HG03469 (cell line): Measurements from ENCODE around the gene HOXA13.

Experiments used
- ATAC-seq: cut with Tn5 transposase; IDR thresholded peaks from one replicate; pipeline ENCODE4 v1.9.1; 2021; ENCODE audit warnings: mild to moderate bottlenecking, moderate library complexity, moderate number of reproducible peaks; ENCODE audit not compliant: unreplicated experiment

The HOXA13 gene

GRCh38 chr7:27182861-27183681, 16.8 kb downstream of the HOXA13 start:
- ATAC-seq: no peak

DNA sequence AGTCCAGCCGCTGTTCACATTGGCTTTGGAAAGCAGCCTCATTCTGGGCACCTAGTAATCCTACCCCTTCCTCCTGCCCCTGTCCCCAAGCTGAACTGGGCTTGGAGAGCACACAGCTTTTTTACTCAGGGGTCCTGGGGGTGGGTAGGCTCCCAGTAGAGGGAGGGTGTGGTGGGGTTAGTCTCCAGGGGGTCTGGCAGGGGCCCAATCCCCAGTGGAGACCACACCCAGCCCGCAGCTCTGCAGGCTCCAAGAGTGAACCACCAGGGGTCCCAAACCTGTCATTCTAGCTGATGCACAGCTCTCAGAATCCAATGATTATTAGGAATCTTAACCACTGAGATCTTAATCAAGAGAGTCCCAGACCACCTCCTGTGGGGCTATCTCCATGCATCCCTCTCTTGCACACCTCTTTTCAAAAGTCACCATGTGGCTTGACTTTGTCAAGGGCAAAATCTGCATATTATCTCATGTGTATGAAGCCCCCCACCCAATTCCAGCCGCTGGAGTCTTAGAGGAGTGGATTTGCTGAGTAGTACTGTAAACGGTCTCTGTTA, 17.5 kb downstream of the HOXA13 start:
- no peak for ATAC-seq

DNA sequence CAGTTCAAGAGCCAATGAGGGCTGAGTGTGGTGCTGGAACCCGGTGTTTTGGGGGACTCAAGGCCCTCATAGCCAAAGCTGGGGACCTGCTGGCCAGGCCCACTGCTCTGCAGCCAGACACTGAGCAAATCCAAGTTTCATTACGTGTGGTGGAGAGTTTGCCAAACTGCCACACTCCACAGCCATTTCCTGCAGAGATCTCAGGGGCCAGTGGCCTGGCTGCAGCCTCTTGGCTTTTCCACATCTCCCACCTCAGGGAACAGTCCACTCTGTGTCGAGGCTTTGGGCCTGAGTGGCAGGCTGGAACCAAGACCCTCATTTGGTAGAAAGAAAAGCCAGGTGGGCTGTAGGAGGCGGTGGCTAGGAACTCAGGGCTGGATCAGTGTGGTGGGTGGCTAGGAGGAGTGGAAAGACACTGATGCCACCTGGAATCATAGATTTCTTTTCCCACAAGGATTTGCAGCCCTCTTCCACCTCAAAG, 18.1 kb downstream of the HOXA13 start:
- ATAC-seq: no peak

- no peak for ATAC-seq
Measured at GRCh38 chr7:27180431-27181420, 19.2 kb downstream of the HOXA13 start.

GRCh38 chr7:27179503-27180430, 20.1 kb downstream of the HOXA13 start:
- no peak for ATAC-seq

- no peak for ATAC-seq
Measured at GRCh38 chr7:27179030-27179429, 20.9 kb downstream of the HOXA13 start.

DNA sequence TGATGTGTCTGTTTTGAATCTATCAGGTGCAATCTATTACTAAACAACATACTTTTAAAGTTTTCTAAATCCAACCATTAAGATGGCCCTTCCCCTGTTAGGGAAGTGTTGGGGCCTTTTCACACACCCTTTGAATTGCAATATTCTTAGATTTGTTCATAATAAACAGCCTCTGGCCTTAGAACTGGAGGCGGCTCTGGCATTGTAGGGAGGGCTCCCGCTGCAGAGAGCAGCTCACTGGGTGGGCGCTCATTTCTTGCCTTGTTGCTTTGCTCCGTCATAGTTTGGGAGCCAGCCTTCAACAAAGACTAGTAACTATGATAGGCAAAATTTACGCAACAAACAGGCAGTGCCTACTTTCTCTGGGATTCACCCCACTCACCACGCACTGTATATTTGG, 21.5 kb downstream of the HOXA13 start:
- ATAC-seq: no peak

- no peak for ATAC-seq
Measured at GRCh38 chr7:27177795-27178320, 22.0 kb downstream of the HOXA13 start.

DNA sequence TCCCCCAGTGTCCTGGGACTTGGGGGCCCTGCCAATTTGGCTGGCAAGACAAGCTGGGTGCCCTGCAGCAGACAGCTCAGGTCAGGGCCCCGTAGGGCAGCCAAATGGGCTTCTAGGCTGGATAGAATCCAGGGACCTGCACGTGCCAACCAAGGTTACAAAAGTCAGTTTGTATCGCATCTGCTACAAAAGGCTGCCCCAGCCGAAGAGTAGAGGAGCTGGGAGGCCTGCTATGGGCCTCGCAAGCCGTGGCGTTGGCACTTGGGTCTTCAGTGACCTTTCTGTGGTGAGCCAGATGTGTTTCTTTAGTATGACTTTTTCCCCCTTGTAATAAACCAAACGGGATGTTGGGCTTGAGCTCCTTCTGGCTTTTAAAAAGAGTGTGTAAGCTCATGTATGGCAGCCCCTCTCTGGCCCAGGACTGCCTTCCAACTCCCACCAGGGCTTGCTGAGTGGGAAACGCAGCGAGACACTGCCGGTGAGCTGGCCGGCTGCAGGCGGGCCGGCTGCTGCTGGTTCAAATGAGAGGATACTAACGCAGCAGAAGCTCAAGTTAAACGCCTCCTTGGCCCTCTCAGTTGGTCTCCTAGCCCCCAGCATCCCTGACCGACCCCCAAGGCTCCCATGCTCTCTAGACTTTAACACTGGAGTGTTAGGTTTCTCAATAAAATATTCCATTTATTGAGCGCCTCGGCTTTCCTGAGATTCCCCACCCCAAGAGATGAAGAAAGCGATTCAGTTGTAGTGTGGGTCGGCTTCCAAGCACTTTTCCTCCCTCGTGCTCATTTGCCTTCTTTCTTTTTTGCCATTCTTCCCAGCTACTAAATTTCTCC, 22.7 kb downstream of the HOXA13 start:
- ATAC-seq: no peak

- ATAC-seq: no peak
Measured at GRCh38 chr7:27176524-27176845, 23.4 kb downstream of the HOXA13 start.

DNA sequence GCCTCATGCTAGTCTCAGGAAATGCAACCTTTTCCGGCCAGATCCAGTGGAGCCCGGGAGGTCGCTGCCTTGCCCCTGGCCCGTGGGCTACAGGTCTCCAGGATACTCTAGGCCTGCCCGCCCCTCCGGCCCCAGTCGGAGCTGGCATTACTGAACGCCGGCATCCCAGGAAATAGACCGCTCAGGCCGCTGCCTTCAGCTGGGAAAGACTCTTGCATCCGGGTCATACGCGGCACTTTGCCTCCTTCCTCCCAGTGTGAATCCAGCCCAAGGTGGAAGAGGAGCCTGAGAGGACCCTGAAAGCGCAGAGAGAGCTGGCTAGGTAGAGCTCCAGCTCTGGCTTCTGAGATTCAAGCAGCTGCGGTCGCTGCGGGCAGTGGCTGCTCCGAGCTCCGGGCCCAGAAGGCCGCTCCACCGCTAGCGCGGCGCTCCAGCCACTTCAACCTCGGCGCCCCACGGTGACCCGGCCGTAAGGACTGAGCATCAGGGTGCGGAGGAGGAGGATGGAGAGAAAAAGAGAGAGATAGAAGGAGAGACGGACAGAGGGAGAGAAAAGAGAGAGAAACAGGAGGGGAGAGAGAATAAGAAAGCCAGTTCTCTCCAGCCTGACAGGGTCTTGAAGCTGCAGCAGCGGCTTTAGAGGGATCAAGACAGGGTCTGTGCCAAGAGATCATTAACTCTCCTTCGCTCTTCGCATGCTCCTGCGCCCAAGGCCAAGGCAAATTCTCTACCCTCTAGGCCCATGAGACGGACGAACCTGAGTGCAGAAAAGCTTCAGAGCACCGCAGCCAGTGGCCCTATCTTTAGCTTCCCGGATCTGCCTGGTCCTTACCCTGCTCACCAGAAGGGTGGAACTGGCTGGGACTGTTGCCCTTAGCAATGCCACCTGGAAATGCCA, 24.0 kb downstream of the HOXA13 start:
- ATAC-seq: no peak

- no peak for ATAC-seq
Measured at GRCh38 chr7:27174874-27175625, 24.8 kb downstream of the HOXA13 start.

GRCh38 chr7:27173956-27174873, 25.7 kb downstream of the HOXA13 start, which contains the start of gene HOXA10:
HOXA10 (minus strand) TSS chr7:27174320; CDS start chr7:27174306, 14 bp downstream.
- no peak for ATAC-seq

- ATAC-seq: no peak
Measured at GRCh38 chr7:27173511-27173955, 26.4 kb downstream of the HOXA13 start.

- no peak for ATAC-seq
Measured at GRCh38 chr7:27172823-27173510, 26.9 kb downstream of the HOXA13 start.
